NCI-H2081 treated with DMSO at 0.1 percent for 48 hours (cell line): ENCODE data around the gene NUDT15.
"Not testable (repeated sequence)": the region's sequence is repeated elsewhere in the genome, so short reads cannot be mapped to it uniquely, and the experiment has no call there.

Experiments
- DNase-seq: peaks from one replicate; lab custom pipeline; 2025; lab: John Stamatoyannopoulos, UW

NUDT15 gene

DNA sequence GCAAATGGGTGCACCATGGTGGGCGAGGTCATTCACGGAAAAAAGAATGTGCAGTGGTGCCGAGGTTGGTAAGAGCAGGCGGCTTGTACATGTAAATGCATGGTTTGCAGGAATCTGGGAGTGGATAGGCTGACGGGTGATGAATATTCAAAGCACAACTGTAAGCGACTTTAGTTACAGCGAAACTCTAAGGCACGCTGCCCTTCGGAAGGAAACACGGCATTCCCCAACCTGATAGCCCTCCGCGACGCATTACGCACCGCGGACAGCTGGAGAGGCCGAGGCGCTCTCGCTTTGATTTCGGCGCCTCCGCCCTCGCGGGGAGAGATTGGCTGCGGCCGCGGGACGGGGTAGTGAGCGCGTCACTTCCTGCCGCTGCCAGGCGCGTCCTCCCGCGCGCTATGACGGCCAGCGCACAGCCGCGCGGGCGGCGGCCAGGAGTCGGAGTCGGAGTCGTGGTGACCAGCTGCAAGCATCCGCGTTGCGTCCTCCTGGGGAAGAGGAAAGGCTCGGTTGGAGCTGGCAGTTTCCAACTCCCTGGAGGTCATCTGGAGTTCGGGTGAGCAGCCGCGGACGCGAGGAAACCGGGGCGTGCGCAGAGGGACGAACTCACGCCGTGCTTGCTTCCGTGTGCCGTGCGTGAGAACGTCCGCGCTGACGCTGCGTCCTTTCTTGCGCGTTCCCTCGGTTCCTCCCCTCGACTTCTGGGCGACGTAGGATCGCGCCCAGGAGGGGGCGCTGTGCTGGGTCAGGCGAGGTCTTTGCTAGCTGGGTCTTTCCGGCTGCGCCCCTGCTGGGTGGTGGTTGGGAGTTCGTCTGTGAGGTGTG lies at the start of gene NUDT15:
Gene NUDT15 (plus strand): TSS at position 381 of the 828 bp plus-strand sequence. CDS start 21 bp downstream, at position 402.
- peak; percentile 75 for DNase-seq

DNA sequence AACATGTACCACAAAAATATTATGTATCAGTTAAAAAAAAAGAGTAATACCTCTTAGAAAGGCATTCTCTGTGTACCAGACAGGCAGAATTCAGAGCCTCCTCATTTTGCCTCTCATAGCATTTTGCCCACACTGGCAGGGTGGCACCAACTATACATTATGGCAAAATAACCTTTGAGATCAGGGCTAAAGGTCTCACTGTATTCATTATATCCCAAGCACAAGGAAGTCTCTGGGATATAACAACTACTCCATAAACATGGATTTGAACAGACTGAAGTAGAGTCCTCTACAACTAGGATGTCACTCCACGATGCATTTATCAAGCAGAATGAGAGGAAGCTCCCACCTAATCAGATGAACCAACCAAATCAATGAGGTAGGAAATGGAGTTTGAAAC lies 47.1 kb upstream of the NUDT15 start:
- no peak for DNase-seq

DNA sequence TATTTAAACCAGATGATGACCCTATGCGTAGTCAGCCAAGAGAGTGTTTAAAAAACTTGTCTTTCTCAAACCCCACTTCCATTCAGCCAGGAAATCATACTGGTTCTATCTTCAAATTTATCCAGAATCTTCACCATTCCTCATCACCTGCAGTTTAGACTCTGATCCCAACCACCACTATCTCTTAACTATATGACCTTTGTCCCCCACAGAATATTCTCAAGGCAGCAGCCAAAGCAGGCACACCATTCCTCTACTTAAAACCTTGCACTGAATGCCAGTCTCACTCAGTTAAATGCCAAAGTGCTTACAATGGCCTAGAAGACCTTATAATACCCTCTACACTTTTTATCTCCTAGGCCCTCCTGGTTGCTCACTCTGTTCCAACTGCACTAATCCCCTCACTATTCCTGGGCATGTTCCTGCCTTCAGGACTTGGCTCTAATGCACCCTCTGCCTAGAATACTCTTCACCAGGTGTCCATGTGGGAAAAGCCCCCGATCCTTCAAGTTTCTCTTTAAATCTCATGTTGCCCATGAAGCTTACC lies 46.5 kb upstream of the NUDT15 start:
- no peak for DNase-seq

DNA sequence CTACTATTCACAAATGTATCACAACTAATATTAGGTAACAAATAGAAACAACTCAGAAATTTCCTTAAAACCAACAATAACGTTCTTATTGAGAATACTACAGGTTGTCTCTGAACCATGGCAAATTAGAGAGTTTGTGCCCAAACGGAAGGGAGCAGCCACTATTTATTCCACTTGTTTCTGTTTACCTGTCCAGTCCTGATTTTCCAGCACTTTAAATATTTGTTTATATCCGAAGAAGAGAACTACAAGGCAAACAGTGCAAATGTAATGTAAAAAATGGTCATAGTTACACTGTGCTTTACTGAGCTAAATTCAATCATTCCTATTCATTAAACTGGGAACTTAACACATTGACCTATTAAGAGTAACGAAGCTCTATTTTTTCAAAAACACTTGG lies 45.7 kb upstream of the NUDT15 start:
- DNase-seq: no peak

DNA sequence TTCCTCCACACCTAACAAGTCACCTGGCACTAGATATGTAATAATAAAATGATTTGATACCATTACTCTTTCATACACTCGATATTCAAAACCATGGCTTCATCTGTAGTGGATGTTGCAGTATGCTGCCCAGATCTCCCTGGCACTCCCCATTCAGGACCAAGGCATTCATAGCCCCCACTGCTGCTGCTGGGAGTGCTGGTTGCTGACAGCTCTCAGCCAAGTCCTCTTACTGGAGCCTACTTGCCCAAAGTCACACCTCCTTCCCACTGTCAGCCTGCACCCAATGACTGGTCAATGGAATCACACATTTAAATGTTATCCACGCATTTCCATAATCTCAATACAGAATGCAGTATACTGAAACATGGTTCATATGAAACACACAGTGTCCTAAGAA lies 40.1 kb upstream of the NUDT15 start:
- DNase-seq: no peak

- DNase-seq: no peak
Measured at GRCh38 chr13:47999973-48000372, 37.6 kb upstream of the NUDT15 start.

GRCh38 chr13:48000559-48001113 lies 36.9 kb upstream of the NUDT15 start:
- DNase-seq: no peak

DNA sequence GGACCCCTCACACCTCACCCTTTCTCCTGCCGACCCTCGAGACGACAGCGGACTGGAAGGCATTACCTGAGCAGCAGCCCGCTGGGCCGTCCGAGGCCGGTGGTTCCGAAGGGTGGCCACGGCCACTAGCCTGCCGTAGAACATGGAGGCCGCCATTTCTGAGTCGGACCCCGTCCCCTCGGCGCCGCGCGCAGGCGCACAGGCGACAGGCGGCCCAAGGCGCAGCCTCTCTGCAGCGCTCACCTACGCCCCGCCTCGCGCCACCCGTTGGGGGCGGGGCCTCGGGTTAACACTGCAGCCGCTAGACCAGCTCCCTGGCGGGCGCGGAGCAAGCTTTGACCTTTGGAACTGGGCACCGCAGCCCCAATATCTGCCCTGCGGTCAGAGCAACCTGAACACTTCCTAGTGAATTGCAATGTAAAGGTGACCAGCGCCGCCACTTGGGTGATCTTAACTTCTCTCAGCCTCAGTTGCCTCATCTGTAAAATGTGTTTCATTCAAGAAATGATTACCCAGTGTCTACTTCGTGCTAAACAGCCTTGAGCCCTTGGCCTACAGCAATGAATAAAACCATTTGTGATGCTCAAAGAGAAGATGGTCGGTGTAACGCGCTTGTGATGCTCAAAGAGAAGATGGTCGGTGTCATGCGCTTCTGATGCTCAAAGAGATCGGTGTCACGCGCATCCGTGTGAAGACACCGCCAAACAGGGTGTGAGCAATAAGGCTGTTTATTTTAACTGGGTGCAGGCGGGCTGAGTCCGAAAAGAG lies 36.2 kb upstream of the NUDT15 start, which contains the start of gene SUCLA2:
Gene SUCLA2 (minus strand): TSS at position 160 of the 768 bp plus-strand sequence. CDS start 4 bp downstream, at position 156.
- peak; percentile 23 for DNase-seq

DNA sequence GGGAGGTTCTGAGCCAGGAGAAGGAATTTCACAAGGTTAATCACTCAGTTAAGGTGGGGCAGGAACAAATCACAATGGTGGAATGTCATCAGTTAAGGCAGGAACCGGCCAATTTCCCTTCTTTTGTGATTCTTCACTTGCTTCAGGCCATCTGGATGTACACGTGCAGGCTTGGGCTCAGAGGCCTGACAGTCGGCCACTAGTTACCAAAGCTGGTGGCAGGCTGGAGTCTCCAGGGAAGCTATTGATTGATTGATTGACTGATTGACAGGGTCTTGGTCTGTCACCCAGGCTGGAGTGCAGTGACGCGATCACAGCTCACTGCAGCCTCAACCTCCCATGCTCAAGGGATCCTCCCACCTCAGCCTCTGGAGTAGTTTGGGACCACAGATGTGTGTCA lies 35.5 kb upstream of the NUDT15 start:
- not testable (repeated sequence) for DNase-seq

GRCh38 chr13:48004201-48004600 lies 33.3 kb upstream of the NUDT15 start:
- no peak for DNase-seq

GRCh38 chr13:48006396-48006795 lies 31.1 kb upstream of the NUDT15 start:
- no peak for DNase-seq

DNA sequence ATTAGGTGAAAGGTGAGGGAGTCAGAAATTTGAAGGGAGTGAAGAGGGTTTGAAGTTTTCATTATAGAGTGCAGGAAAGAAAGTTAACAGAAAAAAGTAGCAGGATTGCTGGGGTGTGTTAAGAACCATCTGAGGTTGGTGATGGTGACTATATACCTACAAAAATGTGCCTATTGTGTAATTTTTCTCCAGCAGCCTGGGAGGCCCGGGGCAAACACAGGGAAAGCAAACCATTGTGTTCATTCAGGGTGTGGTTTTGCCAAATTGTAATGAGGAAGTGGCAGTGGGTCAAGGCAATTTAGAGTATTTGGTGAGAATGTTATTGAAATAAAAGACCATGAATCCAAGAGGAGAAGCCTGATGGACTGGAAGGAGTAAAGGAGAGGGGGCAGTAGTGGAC lies 28.2 kb upstream of the NUDT15 start:
- no peak for DNase-seq

- no peak for DNase-seq
Measured at GRCh38 chr13:48010698-48011097, 26.8 kb upstream of the NUDT15 start.

DNA sequence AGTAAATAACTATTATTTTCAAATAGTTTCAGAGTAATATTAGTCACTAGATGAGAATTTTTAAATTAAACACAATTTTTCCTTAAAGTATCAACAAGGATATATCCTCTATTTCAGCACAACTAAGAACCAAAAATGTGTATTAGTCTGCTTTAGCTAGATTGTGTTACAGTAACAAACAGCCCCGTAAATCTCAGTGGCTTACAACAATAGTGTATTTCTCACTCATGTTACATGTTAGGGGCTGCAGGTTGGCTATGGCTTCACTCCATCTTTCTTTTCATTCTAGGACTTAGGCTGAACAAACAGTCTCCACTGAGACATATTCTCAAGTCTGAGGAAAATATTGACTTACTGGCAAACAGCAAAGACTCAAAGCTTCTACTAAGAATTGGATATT lies 24.9 kb upstream of the NUDT15 start:
- DNase-seq: no peak

GRCh38 chr13:48014359-48014758 lies 23.2 kb upstream of the NUDT15 start:
- no peak for DNase-seq

- no peak for DNase-seq
Measured at GRCh38 chr13:48018637-48019036, 18.9 kb upstream of the NUDT15 start.

GRCh38 chr13:48019796-48020195 lies 17.7 kb upstream of the NUDT15 start:
- no peak for DNase-seq

GRCh38 chr13:48028066-48028465 lies 9.5 kb upstream of the NUDT15 start:
- DNase-seq: no peak

- DNase-seq: no peak
Measured at GRCh38 chr13:48029859-48030258, 7.7 kb upstream of the NUDT15 start.

GRCh38 chr13:48038761-48039160 lies 1.2 kb downstream of the NUDT15 start:
- no peak for DNase-seq

DNA sequence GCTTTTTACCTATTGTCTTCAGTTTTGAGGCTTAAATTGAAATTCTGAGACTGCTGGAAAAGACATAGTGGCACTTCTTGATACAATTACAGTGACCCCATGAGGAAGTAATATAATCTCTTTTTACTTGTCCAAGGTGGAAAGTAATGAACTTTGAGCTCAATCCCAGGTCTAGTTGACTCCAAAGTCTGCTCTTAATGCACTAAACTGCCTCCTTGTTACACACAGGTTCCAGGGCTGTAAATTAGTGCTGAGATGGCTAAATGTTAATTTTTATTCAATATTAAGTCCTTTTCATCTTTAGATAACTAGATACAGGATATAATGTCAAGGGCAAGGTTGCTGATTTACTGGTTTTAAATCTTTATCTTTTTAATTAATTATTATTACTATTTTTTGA lies 2.5 kb downstream of the NUDT15 start:
- DNase-seq: no peak

GRCh38 chr13:48040896-48041295 lies 3.4 kb downstream of the NUDT15 start:
- DNase-seq: no peak

GRCh38 chr13:48042894-48043293 lies 5.4 kb downstream of the NUDT15 start:
- DNase-seq: no peak
